Renal pelvis (tissue), 4 donors: Measurements from ENCODE around the gene EPS8L1. TPM values are rescaled to one million over a fixed set of nuclear protein-coding genes. Genes with fewer than 3 reads are reported as not detected.

Source experiments
- DNase-seq: peaks from one replicate; pipeline ENCODE4 v3.0.0-alpha.2; 2013
- polyA plus RNA-seq, 3 donors: library from polyadenylated mRNA; unstranded; fragments of 120-200 nt; gene quantifications; one replicate each; pipeline ENCODE4 v1.2.1, GENCODE V29; 2013; ENCODE audit not compliant: insufficient read length in 3 of 3

Gene EPS8L1
- polyA plus RNA-seq, 3 donors: 56.1 to 91.8 (median 73.3) TPM

- DNase-seq: no peak
Measured at GRCh38 chr19:55076321-55076720, 652 bp downstream of the EPS8L1 start.

GRCh38 chr19:55077106-55077505 is 1.4 kb downstream of the EPS8L1 start:
- no peak for DNase-seq

- DNase-seq: no peak
Measured at GRCh38 chr19:55078996-55079395, 3.3 kb downstream of the EPS8L1 start.

GRCh38 chr19:55079400-55080038 is 3.9 kb downstream of the EPS8L1 start:
- DNase-seq: no peak

- no peak for DNase-seq
Measured at GRCh38 chr19:55080121-55080967, 4.7 kb downstream of the EPS8L1 start.

GRCh38 chr19:55080968-55081769 is 5.5 kb downstream of the EPS8L1 start:
- DNase-seq: no peak

- no peak for DNase-seq
Measured at GRCh38 chr19:55081770-55082019, 6.0 kb downstream of the EPS8L1 start.

- no peak for DNase-seq
Measured at GRCh38 chr19:55082020-55082851, 6.6 kb downstream of the EPS8L1 start.

GRCh38 chr19:55083004-55083850 is 7.6 kb downstream of the EPS8L1 start:
- no peak for DNase-seq

- no peak for DNase-seq
Measured at GRCh38 chr19:55084416-55084815, 8.7 kb downstream of the EPS8L1 start.

GRCh38 chr19:55085923-55086715 is 10.4 kb downstream of the EPS8L1 start:
- DNase-seq: no peak

- peak; percentile 91 for DNase-seq
Measured at GRCh38 chr19:55086730-55087541, 11.3 kb downstream of the EPS8L1 start.

GRCh38 chr19:55087542-55087901 is 11.9 kb downstream of the EPS8L1 start:
- DNase-seq: no peak

- no peak for DNase-seq
Measured at GRCh38 chr19:55088021-55088451, 12.4 kb downstream of the EPS8L1 start.

GRCh38 chr19:55088543-55089341 is 13.1 kb downstream of the EPS8L1 start:
- DNase-seq: peak; percentile 61

- no peak for DNase-seq
Measured at GRCh38 chr19:55089342-55089944, 13.8 kb downstream of the EPS8L1 start.

- DNase-seq: no peak
Measured at GRCh38 chr19:55090564-55090963, 14.9 kb downstream of the EPS8L1 start.
